Renal cortical epithelial cell (primary cell): ENCODE measurements around the gene SPDYE16. TPM values are rescaled to one million over a fixed set of nuclear protein-coding genes. Genes with fewer than 3 reads are reported as not detected.
"Not testable (repeated sequence)": the region's sequence is repeated elsewhere in the genome, so short reads cannot be mapped to it uniquely, and the experiment has no call there.

Source experiments
- DNase-seq: peaks from one replicate; pipeline ENCODE4 v3.0.0-alpha.2; 2011; ENCODE audit warnings: low read depth
- total RNA-seq: library from RNA; depleted of rRNA; stranded (reverse); fragments of >200 nt; gene quantifications from 2 replicates; pipeline ENCODE4 v1.2.3, GENCODE V29; 2014

The SPDYE16 gene, protein sequence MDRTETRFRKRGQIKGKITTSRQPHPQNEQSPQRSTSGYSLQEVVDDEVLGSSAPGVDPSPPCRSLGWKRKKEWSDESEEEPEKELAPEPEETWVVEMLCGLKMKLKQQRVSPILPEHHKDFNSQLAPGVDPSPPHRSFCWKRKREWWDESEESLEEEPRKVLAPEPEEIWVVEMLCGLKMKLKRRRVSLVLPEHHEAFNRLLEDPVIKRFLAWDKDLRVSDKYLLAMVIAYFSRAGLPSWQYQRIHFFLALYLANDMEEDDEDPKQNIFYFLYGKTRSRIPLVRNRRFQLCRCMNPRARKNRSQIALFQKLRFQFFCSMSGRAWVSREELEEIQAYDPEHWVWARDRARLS
- total RNA-seq: 0.25 TPM in 1 of 2 replicates, not detected in the other

GRCh38 chr7:76543197-76543596 lies at the start of gene SPDYE16:
Gene SPDYE16, minus strand, starts transcription at chr7:76543297. Its CDS starts 1,838 bp downstream, at chr7:76541459.
- DNase-seq: not testable (repeated sequence)

- not testable (repeated sequence) for DNase-seq
Measured at GRCh38 chr7:76592694-76593093, 49.6 kb upstream of the SPDYE16 start.

DNA sequence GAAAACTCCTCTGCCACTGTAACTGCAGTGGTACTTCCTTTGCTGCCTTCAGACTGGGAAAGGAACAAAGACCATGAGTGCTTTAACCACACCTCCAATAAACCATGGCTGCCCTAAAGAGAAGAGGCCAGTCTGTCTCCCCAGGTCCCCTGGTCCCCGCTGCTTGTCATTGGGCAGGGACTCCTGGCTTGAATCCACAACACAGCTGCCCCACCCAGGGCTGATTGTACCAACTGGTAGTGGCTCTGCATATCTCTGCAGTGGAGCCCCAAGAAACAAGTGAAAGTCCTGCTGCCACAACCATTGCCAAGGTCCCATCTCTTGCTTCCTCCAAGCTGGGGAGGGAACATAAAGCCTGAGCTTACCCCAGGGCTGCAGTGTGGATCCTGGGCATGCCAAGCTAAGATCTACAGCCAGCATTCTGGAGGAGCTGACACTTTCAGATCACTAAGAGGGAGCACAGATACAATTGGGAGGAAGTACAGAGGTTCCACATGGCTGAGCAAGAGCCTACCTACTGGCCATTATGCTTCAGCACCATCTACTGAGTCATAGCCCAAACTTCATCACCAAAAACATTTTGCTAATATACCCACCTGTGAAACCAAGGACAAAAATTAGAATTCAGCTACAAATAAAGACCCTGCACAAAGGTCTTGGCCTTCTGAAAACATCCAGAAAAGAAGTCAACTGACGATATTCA lies 48.7 kb upstream of the SPDYE16 start:
- DNase-seq: peak; percentile 48

GRCh38 chr7:76591033-76591432 lies 47.9 kb upstream of the SPDYE16 start:
- not testable (repeated sequence) for DNase-seq

DNA sequence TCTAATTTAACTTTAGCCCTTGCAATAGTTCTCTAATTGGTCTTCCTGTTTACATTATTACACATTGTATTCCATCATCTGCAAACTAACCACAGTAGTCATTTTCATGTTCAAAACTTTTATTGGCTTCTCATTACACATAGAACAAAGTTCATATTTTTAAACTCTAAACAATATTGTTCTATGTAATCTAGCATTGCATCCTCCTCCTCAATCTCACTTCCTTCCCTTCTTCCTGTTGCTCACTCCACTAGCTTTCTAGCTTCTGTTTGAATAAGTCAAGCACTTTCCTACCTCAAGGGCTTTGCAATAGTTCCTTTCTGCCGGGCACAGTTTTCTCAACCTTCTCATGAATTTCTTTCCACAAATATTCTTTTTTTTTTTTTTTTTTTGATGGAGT lies 45.5 kb upstream of the SPDYE16 start:
- not testable (repeated sequence) for DNase-seq

GRCh38 chr7:76586585-76587315 lies 43.7 kb upstream of the SPDYE16 start:
- DNase-seq: not testable (repeated sequence)

DNA sequence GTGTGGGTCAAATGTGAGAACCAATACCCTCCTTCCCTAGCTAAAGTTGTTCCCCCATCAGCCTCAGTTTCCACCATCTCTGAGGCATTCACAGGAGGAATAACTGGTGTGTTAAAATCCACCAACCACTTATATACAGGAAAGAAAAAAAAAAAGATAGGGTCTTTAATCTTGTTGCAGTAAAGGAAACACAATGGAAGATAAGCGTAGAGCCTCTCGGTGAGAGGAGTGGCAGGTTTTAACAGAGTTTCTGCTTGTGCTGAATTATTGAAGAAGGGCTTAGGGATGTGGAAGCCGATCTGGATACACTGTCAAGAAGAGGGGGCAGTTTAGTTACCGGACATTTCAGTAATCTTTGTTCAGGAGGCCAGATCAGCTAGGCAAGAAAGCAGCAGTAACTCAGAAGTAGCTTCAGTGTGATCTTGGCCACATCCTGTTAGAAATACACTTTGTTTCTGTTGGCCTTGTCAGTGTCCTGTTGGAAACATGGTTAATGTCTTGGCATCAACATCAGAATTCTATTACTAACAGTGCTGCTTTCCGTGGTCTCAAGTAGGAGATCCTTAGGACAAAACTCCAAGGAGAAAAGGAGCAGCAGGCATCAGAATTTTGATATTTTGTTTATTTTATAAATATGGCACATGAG lies 40.7 kb upstream of the SPDYE16 start:
- peak; percentile 47 for DNase-seq

DNA sequence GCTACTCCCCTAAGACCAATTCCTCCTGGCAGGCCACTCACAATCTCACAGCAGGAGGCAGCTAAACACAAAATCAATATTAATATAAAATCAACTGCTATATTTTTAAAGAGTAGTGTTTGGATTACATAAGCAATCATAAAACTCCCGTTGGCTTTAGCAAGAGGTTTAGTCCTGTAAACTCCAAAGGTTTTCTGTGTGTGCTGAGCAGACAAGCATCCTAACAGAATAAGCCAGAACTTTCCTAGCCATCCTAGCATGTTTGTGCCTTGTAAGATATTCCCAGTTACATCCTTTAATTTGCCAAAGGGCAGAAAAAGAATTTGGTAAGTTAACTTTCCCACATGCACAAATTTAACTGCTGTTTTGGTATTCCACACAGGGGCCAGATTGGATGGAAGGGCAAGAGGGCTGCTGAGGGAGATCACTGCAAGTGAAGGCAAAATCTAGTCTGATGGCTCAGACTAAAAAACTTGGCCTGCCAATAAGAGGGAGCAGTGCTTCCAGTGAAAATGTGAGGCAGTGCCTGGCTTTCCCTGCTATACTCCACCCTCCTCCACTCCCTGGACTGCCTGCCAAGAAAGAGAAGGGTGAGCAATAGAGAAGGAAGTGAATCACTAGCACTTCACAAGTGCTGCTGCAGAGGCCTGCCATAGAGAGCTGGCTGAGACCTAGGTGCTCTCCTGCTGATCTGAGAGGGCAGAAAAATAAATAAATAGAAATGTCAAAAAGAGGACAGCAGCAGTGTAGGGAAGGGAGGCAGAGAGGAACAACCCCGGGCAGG lies 39.9 kb upstream of the SPDYE16 start:
- DNase-seq: peak; percentile 76

DNA sequence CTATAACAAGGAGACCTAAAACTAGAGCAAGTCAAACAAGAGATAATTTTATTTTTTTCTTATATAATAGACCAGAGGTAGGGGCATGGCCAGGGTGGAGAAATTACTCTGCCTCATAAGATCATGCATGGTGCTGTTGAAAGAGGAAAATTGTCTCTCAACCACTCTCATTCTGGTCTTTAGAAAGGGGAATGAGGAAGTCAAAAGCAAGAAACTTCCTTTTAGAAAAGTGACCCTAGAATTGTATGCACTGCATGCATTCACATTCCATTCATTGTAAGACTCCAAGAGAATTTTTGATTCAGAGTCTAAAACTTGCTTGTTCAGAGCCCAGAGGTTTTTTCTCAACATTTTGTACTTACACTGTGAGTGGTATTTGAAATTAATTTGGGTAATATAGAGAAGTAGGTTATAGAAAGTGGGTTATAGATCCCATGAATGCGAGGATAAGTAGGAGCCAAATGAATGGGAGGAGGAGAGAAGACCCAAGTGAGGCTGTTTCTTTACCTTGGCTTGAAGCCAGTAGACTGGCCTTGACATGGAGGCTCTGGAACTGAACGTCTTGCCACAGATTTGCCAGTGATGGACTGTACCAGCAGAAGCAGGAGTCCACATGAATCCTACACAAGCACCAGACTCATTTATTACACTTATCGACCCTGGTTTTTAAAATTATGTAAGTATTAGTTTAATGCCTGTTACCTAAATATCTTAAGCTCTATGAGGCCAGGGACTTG lies 33.0 kb upstream of the SPDYE16 start:
- DNase-seq: peak; percentile 8

- not testable (repeated sequence) for DNase-seq
Measured at GRCh38 chr7:76575431-76575830, 32.3 kb upstream of the SPDYE16 start.

DNA sequence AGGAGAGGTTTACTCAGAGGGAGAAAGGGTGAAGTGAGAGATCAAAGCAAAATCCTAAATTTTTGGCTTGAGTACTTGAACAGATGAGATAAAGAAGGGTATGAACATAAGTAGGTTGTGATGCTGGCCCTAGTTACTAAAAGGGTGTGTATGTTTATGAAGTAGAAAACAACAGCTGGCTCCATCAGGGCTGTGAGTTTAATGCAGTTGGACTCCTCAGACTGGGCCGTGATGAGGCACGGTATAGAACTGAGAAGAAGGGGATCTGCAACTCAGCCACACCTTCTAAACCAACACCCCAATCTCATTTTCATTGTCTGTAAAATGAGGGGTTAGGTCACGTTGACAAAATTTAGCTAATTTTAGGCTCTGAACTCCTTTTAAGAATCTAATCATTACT lies 29.2 kb upstream of the SPDYE16 start:
- not testable (repeated sequence) for DNase-seq

DNA sequence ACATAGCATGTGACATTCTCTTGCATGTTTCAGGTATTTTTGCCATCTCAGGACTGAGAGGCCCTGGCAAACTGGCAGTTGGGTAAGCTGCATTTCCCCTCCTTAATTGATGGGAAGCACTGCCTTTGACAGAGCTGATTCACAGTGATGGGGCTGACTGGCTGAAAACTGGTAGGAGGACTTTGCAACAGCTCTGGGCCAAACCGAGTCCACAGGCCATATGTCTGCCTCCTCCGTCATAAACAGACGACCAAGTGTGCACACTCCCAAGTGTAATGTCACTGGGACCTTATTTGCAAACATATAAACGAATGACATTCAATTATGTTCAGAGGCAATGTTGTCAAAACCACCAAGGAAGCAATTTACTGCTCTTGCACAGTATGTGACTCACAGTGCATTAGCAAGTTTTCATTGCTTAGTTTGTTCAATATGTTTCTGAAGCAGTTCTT lies 27.3 kb upstream of the SPDYE16 start:
- DNase-seq: peak; percentile 68

GRCh38 chr7:76568742-76569141 lies 25.6 kb upstream of the SPDYE16 start:
- DNase-seq: peak; percentile 61

DNA sequence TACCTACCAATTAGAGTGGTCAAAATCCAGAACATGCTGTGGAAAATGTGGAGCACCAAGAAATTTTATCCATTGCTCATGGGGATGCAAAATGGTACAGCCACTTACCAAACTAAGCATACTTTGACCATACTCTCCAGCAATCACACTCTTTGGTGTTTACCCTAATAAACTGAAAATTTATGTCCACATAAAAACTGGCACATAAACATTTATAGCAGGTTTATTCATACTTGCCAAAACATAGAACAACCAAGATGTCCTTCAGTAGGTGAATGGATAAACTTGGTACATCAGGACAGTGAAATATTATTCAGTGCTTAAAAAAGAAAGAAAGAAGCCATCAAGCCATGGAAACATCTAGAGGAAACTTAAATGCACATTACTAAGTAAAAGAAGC lies 24.7 kb upstream of the SPDYE16 start:
- DNase-seq: not testable (repeated sequence)

- not testable (repeated sequence) for DNase-seq
Measured at GRCh38 chr7:76567311-76567710, 24.2 kb upstream of the SPDYE16 start.

DNA sequence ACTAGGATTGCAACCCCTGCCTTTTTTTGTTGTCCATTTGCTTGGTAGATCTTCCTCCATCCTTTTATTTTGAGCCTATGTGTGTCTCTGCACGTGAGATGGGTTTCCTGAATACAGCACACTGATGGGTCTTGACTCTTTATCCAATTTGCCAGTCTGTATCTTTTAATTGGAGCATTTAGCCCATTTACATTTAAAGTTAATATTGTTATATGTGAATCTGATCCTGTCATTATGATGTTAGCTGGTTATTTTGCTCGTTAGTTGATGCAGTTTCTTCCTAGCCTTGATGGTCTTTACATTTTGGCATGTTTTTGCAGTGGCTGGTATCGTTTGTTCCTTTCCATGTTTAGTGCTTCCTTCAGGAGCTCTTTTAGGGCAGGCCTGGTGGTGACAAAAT lies 21.9 kb upstream of the SPDYE16 start:
- DNase-seq: not testable (repeated sequence)

- not testable (repeated sequence) for DNase-seq
Measured at GRCh38 chr7:76561342-76561741, 18.2 kb upstream of the SPDYE16 start.

- not testable (repeated sequence) for DNase-seq
Measured at GRCh38 chr7:76560157-76560556, 17.1 kb upstream of the SPDYE16 start.

- not testable (repeated sequence) for DNase-seq
Measured at GRCh38 chr7:76559685-76560084, 16.6 kb upstream of the SPDYE16 start.

- DNase-seq: not testable (repeated sequence)
Measured at GRCh38 chr7:76551992-76552391, 8.9 kb upstream of the SPDYE16 start.
